Ishikawa (cell line): Measurements from ENCODE around the gene EPHB1.

Source experiments
- CEBPB ChIP-seq: IDR thresholded peaks from 2 replicates; pipeline ENCODE4 v1.6.1; 2012
- CREB1 ChIP-seq: IDR thresholded peaks from 2 replicates; pipeline ENCODE4 v1.6.1; 2012; ENCODE audit warnings: low read depth
- EGR1 ChIP-seq: IDR thresholded peaks from 2 replicates; pipeline ENCODE4 v1.6.1; 2012
- EP300 ChIP-seq: IDR thresholded peaks from 2 replicates; pipeline ENCODE4 v1.6.1; 2012; ENCODE audit warnings: borderline replicate concordance
- FOXM1 ChIP-seq: IDR thresholded peaks from 2 replicates; pipeline ENCODE4 v1.6.1; 2012; ENCODE audit warnings: low read depth, borderline replicate concordance
- NFIC ChIP-seq: IDR thresholded peaks from 2 replicates; pipeline ENCODE4 v1.6.1; 2012
- RAD21 ChIP-seq: IDR thresholded peaks from 2 replicates; pipeline ENCODE4 v1.6.1; 2012; ENCODE audit warnings: low read depth
- TAF1 ChIP-seq: IDR thresholded peaks from 2 replicates; pipeline ENCODE4 v1.6.1; 2012; ENCODE audit warnings: low read depth, mild to moderate bottlenecking
- TCF12 ChIP-seq: IDR thresholded peaks from 2 replicates; pipeline ENCODE4 v1.6.1; 2012; ENCODE audit warnings: low read depth
- TEAD4 ChIP-seq: IDR thresholded peaks from 2 replicates; pipeline ENCODE4 v1.6.1; 2012
- YY1 ChIP-seq: IDR thresholded peaks from 2 replicates; pipeline ENCODE4 v1.6.1; 2012; ENCODE audit warnings: low read depth
- ZBTB7A ChIP-seq: IDR thresholded peaks from 2 replicates; pipeline ENCODE4 v1.6.1; 2012; ENCODE audit warnings: low read depth
- TF ChIP-seq, protein P1 (sequence below): IDR thresholded peaks from 2 replicates; pipeline ENCODE4 v1.6.1; 2012; ENCODE audit warnings: low read depth, mild to moderate bottlenecking
- TF ChIP-seq, protein P2 (sequence below): IDR thresholded peaks from 2 replicates; pipeline ENCODE4 v1.6.1; 2012
- TF ChIP-seq, protein P3 (sequence below): IDR thresholded peaks from 2 replicates; pipeline ENCODE4 v1.6.1; 2012

EPHB1 gene

DNA sequence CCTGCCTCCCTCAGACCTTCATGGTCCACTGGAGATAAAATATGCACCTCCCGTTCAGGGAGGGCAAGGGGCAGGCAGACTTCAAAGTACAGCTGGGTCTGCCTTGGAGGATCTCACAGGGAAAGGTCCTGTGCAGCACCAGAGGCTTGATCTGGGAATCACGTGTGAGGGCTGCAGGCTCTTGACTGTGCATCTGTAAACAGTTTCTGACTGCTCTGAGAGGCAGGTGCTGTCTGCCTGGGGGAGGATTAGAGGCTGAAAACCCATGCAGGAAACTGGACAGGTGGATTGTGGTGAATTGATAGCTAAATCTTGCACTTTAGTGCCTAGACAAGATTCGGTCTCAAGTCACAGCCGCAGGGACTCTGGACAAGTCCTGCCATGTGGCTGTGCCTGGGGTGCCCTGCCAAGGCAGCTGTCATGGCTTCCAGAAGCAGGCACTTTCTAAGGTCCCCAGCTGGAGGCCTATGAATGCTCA is 239.3 kb downstream of the EPHB1 start:
- no peak for TF ChIP-seq RAD21
- TF ChIP-seq, protein P1, sequence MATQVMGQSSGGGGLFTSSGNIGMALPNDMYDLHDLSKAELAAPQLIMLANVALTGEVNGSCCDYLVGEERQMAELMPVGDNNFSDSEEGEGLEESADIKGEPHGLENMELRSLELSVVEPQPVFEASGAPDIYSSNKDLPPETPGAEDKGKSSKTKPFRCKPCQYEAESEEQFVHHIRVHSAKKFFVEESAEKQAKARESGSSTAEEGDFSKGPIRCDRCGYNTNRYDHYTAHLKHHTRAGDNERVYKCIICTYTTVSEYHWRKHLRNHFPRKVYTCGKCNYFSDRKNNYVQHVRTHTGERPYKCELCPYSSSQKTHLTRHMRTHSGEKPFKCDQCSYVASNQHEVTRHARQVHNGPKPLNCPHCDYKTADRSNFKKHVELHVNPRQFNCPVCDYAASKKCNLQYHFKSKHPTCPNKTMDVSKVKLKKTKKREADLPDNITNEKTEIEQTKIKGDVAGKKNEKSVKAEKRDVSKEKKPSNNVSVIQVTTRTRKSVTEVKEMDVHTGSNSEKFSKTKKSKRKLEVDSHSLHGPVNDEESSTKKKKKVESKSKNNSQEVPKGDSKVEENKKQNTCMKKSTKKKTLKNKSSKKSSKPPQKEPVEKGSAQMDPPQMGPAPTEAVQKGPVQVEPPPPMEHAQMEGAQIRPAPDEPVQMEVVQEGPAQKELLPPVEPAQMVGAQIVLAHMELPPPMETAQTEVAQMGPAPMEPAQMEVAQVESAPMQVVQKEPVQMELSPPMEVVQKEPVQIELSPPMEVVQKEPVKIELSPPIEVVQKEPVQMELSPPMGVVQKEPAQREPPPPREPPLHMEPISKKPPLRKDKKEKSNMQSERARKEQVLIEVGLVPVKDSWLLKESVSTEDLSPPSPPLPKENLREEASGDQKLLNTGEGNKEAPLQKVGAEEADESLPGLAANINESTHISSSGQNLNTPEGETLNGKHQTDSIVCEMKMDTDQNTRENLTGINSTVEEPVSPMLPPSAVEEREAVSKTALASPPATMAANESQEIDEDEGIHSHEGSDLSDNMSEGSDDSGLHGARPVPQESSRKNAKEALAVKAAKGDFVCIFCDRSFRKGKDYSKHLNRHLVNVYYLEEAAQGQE, result no peak
- TF ChIP-seq, protein P2, sequence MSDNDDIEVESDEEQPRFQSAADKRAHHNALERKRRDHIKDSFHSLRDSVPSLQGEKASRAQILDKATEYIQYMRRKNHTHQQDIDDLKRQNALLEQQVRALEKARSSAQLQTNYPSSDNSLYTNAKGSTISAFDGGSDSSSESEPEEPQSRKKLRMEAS, result no peak
- TF ChIP-seq YY1, result no peak
- no peak for TF ChIP-seq TCF12
- TF ChIP-seq ZBTB7A, result no peak
- TF ChIP-seq, protein P3, sequence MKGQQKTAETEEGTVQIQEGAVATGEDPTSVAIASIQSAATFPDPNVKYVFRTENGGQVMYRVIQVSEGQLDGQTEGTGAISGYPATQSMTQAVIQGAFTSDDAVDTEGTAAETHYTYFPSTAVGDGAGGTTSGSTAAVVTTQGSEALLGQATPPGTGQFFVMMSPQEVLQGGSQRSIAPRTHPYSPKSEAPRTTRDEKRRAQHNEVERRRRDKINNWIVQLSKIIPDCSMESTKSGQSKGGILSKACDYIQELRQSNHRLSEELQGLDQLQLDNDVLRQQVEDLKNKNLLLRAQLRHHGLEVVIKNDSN, result no peak
- TF ChIP-seq NFIC, result no peak
- no peak for TF ChIP-seq FOXM1
- TF ChIP-seq TAF1, result no peak
- no peak for TF ChIP-seq CREB1
- no peak for TF ChIP-seq EP300
- no peak for TF ChIP-seq EGR1
- no peak for TF ChIP-seq CEBPB
- no peak for TF ChIP-seq TEAD4

DNA sequence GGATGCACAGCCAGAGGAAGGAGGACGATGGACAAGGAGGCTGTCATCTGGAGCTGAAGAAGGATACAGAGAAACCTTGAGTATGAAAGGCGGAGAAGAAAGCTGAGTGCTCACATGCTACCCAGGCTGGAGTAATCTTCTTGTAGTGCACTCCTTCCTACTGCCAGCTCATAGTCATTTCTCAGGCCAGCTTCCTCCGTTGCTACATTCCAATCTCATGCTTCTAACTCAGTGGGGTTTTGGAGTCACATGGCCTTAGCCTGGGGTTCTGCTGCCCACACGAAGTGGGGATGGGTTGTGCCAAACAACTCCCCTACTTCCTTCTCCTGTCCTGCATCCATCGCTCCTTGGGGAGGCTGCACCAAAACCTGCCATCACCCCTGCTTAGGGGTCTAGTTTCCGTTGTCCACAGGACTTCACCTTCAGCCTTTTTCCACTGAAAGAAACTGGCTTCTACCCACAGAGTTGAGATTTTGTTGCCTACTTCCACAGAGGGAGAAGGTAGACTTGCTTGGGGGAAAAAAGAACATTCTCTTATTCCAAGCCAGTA is 239.9 kb downstream of the EPHB1 start:
- TF ChIP-seq, protein P2, result no peak
- no peak for TF ChIP-seq EGR1
- TF ChIP-seq NFIC, result no peak
- no peak for TF ChIP-seq CEBPB
- TF ChIP-seq TEAD4, result no peak
- TF ChIP-seq EP300, result no peak
- TF ChIP-seq ZBTB7A, result no peak
- no peak for TF ChIP-seq YY1
- TF ChIP-seq TAF1, result no peak
- TF ChIP-seq, protein P1, result no peak
- TF ChIP-seq FOXM1, result no peak
- no peak for TF ChIP-seq TCF12

DNA sequence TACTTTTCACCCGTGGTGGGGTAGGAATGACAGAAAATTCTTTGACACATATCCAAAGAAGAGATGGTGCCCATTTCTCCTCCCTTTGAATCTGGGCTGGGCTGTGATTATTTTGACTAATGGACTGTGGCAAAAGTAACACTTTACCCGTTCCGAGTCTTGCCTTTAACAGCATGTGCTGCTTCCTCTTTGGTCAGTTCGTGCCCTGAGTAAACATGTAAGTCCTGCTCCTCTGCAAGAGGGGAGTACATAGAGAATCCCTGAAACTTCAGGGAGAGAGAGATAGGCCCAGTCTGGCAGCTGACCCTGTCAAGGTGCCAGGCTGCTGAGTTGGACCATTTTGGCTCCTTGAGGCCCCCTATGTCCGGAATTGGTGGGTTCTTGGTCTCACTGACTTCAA is 243.1 kb downstream of the EPHB1 start:
- TF ChIP-seq FOXM1, result no peak
- TF ChIP-seq NFIC, result no peak
- no peak for TF ChIP-seq TEAD4
- TF ChIP-seq TCF12, result no peak
- TF ChIP-seq, protein P1, result no peak
- no peak for TF ChIP-seq TAF1
- TF ChIP-seq, protein P2, result no peak
- TF ChIP-seq YY1, result no peak
- TF ChIP-seq CREB1, result no peak
- no peak for TF ChIP-seq RAD21
- TF ChIP-seq EGR1, result no peak
- TF ChIP-seq ZBTB7A, result no peak
- TF ChIP-seq CEBPB, result no peak
- TF ChIP-seq, protein P3, result no peak
- TF ChIP-seq EP300, result no peak
